GM12872 (cell line): ENCODE measurements around the gene PRCC.
A peak's percentile ranks its signal among the peaks of the same experiment; 100 is the strongest.

Experiments used
- CTCF ChIP-seq: IDR thresholded peaks from 3 replicates; pipeline ENCODE4 v1.5.1; 2011; ENCODE audit warnings: low read depth, mild to moderate bottlenecking, low read length, moderate library complexity; ENCODE audit not compliant: insufficient read depth

PRCC gene

GRCh38 chr1:156811168-156811567 is 43.8 kb downstream of the PRCC start:
- TF ChIP-seq CTCF, result no peak

GRCh38 chr1:156812293-156812990 is 45.1 kb downstream of the PRCC start:
- no peak for TF ChIP-seq CTCF

GRCh38 chr1:156813298-156813697 is 46.0 kb downstream of the PRCC start:
- TF ChIP-seq CTCF, result no peak

- TF ChIP-seq CTCF, result peak; percentile 61
These were observed 46.6 kb downstream of the PRCC start for GRCh38 chr1:156813750-156814570.

- no peak for TF ChIP-seq CTCF
These were observed 47.4 kb downstream of the PRCC start for GRCh38 chr1:156814571-156815260.

- no peak for TF ChIP-seq CTCF
These were observed 48.0 kb downstream of the PRCC start for GRCh38 chr1:156815307-156815826.

- no peak for TF ChIP-seq CTCF
These were observed 48.7 kb downstream of the PRCC start for GRCh38 chr1:156815961-156816422.
